ENCODE results near the gene RAI14.

- TF ChIP-seq POLR2A (IDR thresholded peaks at IDR 0.05; ENCODE audit: low read depth, low read length) (no peak), TAF1 (IDR thresholded peaks at IDR 0.05; ENCODE audit: low read depth, low read length) (no peak), PAX5 (IDR thresholded peaks at IDR 0.05; ENCODE audit: insufficient read depth, low read length, severe bottlenecking) (no peak)
Observed at GRCh38 chr5:34608859-34609648, 47.1 kb upstream of the RAI14 start.

Data from GM12891 (cell line).